Measurements from ENCODE around the gene KIAA0825. TPM values are rescaled to one million over a fixed set of nuclear protein-coding genes. Genes with fewer than 3 reads are reported as not detected.

The KIAA0825 gene
- total RNA-seq, 4 donors from 2014 or later: 4.1 to 8.2 (median 5.6) TPM

GRCh38 chr5:94571415-94571814 lies 47.0 kb downstream of the KIAA0825 start:
- H3K36me3 ChIP-seq: no peaks in the 10 kb centered on the region
- TF ChIP-seq CTCF (IDR thresholded peaks at IDR 0.05) (no peak), POLR2A (IDR thresholded peaks at IDR 0.05) (no peak)
- no peak for DNase-seq
- H3K27me3 ChIP-seq: no peaks in the 10 kb centered on the region
- no peak overlapping the region for H3K4me3 ChIP-seq
- no peaks in the 10 kb centered on the region for H3K9me3 ChIP-seq
- no peaks in the 10 kb centered on the region for H3K4me1 ChIP-seq
- no peak overlapping the region for H3K27ac ChIP-seq

- Histone ChIP-seq H3K27me3 (no peaks in the 10 kb centered on the region), H3K36me3 (no peaks in the 10 kb centered on the region), H3K9me3 (no peaks in the 10 kb centered on the region), H3K27ac (no peak overlapping the region), H3K4me3 (no peak overlapping the region), H3K4me1 (no peaks in the 10 kb centered on the region)
- no peak for DNase-seq
- no peak for TF ChIP-seq POLR2A (IDR thresholded peaks at IDR 0.05)
- no peak for TF ChIP-seq CTCF (IDR thresholded peaks at IDR 0.05)
These were observed 53.6 kb downstream of the KIAA0825 start for GRCh38 chr5:94564812-94565211.

- Histone ChIP-seq H3K4me1 (no peaks in the 10 kb centered on the region), H3K27ac (no peak overlapping the region), H3K4me3 (no peak overlapping the region), H3K9me3 (no peaks in the 10 kb centered on the region), H3K27me3 (no peaks in the 10 kb centered on the region), H3K36me3 (no peaks in the 10 kb centered on the region)
- TF ChIP-seq POLR2A (IDR thresholded peaks at IDR 0.05): no peak
- TF ChIP-seq CTCF (IDR thresholded peaks at IDR 0.05): no peak
- DNase-seq: no peak
These were observed 56.0 kb downstream of the KIAA0825 start for GRCh38 chr5:94562327-94562971.

GRCh38 chr5:94558028-94558427 lies 60.4 kb downstream of the KIAA0825 start:
- TF ChIP-seq POLR2A (IDR thresholded peaks at IDR 0.05) (no peak), CTCF (IDR thresholded peaks at IDR 0.05) (no peak)

GRCh38 chr5:94551858-94552257 lies 66.5 kb downstream of the KIAA0825 start:
- H3K36me3 ChIP-seq: no peaks in the 10 kb centered on the region
- no peak for TF ChIP-seq POLR2A (IDR thresholded peaks at IDR 0.05)
- TF ChIP-seq CTCF (IDR thresholded peaks at IDR 0.05): no peak

More at GRCh38 chr5:94558028-94558427, 60.4 kb downstream of the KIAA0825 start:
- no peak overlapping the region for H3K27ac ChIP-seq
- no peaks in the 10 kb centered on the region for H3K9me3 ChIP-seq
- H3K36me3 ChIP-seq: no peaks in the 10 kb centered on the region
- no peak for DNase-seq
- H3K4me1 ChIP-seq: no peaks in the 10 kb centered on the region
- no peak overlapping the region for H3K4me3 ChIP-seq
- H3K27me3 ChIP-seq: no peaks in the 10 kb centered on the region

More at GRCh38 chr5:94551858-94552257, 66.5 kb downstream of the KIAA0825 start:
- H3K4me1 ChIP-seq: no peaks in the 10 kb centered on the region
- H3K9me3 ChIP-seq: no peaks in the 10 kb centered on the region
- no peak overlapping the region for H3K27ac ChIP-seq
- H3K27me3 ChIP-seq: no peaks in the 10 kb centered on the region
- no peak for DNase-seq
- no peak overlapping the region for H3K4me3 ChIP-seq

Measured in Peyer's patch (tissue), 4 donors.